GM21528 (cell line): ENCODE results near the gene WDR73.
"Not testable (repeated sequence)": the region's sequence is repeated elsewhere in the genome, so short reads cannot be mapped to it uniquely, and the experiment has no call there.

Source experiments
- ATAC-seq: cut with Tn5 transposase; IDR thresholded peaks from one replicate; pipeline ENCODE4 v1.9.1; 2021; ENCODE audit warnings: mild to moderate bottlenecking, moderate library complexity; ENCODE audit not compliant: unreplicated experiment, low FRiP score

WDR73 gene

DNA sequence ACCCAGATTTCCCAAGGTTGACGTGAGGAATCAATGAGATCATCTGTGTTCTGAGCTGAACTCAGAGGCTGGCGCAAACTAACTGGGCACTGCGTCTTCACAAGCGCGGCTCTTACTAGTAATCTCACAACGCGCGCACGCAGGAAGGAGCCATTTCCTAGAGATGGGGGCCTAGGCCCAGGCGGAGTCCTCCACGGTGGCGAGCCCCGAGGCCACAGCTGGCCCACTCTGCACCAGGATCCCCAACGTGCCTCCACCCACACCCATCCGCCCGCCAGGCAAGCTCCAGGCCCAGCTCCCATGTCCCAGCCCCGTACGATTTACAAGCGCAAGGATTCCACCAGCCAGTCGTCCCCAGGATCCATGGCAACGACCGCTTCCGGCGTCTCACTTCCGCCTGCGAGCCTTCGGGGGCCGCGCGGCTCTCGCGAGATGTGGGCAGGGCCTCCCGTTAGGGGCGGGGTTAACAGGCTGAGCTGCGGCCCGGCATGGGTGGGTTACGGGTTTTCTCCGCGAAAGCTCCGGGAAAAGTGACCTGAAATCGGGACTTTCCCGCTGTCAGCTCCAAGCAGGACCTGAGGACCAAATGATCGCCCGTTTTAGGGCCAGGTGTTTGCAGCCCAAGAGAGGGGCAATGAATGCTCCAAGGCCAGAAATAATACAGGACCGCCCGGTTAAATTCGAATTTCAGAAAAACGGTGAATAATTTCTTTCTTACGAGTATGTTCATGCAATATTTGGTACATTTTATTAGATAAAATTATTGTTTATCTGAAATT, at the start of gene WDR73:
WDR73 (minus strand) TSS at position 374 of the 779 bp plus-strand sequence; CDS start at position 365, 9 bp downstream.
- peak; percentile 91 for ATAC-seq

DNA sequence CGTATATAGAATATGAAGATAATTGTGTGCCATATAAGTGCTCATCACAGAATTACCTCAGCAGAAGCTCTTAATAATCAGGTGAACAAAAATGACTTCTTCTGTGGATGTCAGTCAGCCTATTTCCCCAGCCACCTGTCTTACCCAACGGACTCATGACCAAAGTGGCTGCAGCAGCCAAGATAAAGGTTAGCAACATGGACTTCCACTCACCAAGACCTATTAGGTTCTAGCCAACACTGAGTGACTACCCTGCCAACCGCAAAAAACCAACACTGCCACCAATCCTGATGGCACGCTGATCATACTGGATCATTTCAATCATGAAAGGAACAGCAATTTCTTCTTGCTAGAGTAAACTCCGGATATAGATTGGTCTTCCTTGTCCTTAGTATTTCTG, 49.7 kb upstream of the WDR73 start:
- ATAC-seq, result no peak

DNA sequence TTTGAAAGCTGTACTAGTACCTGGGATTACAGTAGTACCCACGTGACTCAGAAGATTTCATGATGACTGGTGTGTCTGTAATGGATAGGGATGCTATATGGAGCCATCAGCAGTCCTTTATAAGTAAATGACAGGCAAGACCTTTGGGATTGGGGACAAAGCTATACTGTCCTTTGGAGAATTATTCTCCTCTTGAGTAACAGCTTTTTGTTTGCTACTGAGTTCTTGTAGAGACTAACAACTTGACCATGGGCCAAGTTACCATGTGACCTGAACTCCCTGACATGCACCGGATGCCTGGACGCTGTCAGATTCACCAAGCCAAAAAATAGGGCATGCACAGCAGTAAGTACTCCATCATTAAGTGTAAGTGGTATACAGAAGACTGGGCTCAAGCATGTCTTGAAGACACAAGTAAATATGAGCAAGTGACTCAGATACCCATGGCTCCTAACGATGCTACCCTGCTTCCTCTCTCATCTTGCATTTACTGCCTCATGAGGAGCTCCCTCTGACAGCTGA, 48.9 kb upstream of the WDR73 start:
- ATAC-seq, result no peak

DNA sequence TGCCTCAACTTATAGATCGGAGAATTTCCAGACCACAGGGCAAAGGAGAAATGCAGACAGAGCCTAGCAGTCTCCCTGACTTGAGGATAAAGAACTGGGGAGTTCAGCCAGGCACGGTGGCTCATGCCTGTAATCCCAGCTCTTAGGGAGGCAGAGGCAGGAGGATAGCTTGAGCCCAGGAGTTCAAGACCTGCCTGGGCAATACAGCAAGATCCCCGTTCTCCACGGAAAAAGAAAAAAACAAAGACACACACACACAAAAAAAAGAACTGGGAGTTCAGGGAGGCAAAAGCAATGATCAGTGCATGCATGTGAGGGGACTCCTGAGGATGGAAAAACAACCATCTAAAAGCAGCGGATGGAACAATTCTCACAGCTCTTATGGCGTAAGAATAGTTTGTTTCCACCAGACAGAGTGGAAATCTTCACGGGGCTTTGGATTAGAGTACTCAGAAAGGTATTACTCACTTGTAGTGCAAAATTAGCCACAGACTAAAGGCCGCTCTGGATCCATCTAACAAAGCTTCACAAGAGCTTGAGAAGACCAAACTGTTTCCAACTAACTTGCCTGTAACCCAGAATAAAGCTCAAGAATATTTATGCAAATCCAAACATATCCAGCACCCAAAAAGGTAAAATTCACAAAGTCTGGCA, 45.6 kb upstream of the WDR73 start:
- ATAC-seq, result no peak

DNA sequence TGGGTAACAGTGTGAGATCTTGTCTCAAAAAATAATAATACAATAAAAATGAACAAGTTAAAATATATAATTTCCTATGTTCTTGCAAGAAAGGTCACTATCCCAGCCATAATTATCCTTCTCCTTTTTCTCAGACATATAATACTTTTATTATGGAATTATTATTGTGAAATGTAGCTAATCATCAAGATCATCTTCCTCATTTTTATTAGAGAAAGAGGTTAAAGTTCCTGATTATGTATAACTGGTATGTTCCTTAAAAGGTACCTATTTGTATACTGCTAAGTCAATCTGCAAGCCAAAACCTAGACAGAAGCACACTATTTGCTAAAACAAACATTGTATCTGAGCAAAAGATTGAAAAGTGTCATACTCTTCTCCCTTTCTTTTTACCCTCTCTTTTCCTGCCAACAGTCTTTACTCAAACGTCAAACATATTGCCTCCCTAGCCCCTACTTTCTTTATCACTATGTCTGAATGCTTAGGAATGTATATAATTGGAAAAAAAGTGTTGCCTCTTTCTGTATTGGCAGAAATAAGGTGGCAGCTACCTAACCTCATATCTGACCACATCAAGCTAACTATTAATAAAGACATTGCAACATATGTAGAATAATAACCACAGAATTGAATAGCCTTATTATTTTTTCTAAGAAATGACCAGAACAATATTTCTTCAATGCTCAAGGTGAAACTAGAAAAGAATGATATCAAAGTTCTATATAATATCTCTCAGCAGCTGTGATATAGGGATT, 43.3 kb upstream of the WDR73 start:
- ATAC-seq, result no peak

DNA sequence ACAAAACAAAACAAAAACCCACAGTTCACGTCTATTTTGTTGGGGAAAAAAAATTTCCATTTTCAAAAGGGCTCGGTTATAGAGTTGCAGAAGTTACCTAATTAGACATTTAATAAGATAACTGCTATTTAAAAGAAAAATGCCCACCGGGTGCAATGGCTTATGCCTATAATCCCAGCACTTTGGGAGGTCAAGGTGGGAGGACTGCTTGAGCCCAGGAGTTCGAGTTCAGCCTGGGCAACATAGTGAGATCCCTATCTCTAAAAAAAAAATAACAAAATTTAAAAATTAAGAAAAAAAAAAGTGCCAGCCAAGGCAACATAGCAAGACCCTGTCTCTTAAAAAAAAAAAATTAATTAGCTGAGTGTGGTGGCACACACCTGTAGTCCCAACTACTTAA, 42.7 kb upstream of the WDR73 start:
- ATAC-seq, result no peak

DNA sequence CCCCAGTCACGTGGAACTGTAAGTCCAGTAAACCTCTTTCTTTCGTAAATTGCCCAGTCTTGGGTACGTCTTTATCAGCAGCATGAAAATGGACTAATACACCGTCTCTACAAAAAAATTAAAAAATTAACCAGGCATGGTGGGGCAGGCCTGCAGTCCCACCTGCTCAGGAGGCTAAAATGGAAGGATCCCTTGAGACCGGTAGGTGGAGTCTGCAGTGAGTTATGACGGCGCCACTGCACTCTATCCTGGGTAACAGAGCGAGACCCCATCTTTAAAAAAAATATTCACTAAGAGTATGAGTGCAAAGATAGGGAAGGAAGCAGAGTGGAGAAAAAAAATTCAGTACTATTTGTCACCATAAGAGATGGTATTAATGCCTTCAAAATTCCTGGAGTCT, 36.3 kb upstream of the WDR73 start:
- ATAC-seq, result no peak

DNA sequence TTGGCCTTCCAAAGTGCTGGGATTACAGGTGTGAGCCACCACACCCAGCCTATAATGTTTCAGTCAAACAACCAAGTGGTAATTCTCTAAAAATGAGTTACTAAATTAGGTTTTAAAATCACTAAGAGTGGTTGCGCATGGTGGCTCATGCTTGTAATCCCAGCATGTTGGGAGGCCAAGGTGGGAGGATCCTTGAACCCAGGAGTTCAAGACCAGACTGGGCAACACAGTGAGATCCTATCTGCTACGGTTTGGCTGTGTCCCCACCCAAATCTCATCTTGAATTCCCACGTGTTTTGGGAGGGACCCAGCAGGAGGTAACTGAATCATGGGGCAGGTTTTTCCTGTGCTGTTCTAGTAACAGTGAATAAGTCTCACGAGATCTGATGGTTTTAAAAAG, 35.8 kb upstream of the WDR73 start:
- no peak for ATAC-seq

DNA sequence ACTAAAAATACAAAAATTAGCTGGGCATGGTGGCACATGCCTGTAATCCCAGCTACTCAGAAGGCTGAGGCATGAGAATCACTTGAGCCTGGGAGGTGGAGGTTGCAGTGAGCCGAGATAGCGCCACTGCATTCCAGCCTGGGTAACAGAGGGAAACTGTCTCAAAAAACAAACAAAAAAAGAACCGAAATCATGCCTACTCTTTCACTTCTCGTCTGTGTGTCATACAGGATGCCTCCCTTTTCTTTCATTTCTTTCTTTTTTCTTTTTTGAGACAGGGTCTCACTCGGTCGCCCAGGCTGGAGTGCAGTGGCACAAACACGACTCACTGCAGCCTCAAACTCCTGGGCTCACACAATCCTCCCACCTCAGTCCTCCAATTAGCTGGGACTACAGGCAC, 32.4 kb upstream of the WDR73 start:
- not testable (repeated sequence) for ATAC-seq

DNA sequence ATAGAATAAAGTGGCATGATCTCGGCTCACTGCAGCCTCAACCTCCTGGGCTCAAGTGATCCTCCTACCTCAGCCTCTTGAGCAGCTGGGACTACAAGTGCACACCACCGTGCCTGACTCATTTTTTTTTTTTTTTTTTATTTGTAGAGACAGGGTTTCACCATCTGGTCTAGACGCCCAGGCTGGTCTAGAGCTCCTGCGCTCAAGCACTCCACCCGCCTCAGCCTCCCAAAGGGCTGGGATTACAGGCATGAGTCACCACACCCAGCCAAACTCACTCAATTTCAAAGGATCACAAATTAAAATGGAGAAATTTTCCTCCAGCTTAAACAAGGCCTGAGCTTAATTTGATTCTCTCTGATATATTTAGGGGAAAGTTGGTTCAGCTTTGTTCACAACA, 31.2 kb upstream of the WDR73 start:
- no peak for ATAC-seq

DNA sequence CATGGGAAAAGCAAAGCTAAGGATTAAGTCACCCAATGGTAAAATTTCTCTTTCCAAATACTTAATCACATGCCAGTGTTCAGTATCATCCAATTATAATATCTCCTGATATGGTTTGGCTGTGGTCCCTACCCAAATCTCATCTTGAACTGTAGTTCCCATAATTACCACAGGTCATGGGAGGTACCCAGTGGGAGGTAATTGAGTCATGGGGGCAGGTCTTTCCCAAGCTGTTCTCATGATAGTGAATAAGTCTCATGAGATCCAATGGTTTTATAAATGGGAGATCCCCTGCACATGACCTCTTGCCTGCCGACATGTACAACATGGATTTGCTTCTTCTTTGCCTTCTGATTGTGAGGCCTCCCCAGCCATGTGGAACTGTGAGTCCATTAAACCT, 30.0 kb upstream of the WDR73 start:
- no peak for ATAC-seq

DNA sequence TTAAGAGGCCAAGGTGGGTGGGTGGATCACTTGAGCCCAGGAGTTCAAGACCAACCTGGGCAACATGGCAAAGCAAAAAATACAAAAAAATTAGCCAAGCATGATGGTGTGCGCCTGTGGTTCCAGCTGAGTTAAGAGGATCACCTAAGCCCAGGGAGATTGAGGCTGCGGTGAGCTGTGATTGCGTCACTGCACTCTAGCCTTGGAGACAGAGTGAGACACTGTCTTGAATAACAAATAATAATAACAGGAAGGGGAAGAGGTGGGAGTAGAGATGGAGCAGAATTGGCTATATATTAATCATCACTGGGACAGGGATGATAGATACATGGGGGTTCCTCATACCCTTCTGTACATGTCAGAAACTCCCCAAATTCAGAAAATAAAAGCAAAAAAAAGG, 27.7 kb upstream of the WDR73 start:
- no peak for ATAC-seq

DNA sequence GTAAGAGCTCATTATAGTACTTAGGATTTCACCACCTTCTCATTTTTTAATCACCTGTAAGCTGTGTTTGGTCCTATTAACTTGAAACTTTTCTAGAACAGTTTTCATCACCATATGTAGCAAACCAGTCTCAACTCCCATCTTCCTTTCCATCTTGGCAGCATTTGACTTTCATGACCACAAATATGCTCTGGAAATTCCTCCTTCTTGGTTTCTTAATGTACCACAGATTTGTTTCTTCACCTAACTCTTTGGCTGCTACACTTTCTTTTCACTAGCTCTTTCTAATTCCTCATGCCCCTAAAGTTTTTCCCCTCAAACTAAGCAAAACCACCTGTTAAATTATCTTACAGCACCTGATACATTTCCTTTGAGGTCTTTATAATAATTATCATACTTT, 17.1 kb upstream of the WDR73 start:
- no peak for ATAC-seq

DNA sequence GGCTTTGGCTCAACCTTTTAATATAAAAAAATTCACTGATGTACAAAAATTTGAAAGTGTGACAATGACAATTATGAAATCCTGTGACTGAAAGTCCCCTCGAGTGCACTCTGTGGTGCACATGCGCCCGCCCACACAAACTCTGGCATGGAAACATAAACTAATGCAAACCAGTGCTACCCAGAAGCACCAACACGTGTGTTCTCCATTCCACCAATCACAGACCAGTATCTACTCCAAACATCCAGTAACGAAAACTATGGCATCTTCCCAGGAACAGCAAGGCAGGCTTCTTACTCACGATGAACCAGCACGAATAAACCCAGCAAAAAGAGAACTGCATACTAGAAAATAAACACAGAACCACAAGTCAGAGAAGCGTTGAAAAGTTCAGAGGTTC, 15.6 kb upstream of the WDR73 start:
- no peak for ATAC-seq

DNA sequence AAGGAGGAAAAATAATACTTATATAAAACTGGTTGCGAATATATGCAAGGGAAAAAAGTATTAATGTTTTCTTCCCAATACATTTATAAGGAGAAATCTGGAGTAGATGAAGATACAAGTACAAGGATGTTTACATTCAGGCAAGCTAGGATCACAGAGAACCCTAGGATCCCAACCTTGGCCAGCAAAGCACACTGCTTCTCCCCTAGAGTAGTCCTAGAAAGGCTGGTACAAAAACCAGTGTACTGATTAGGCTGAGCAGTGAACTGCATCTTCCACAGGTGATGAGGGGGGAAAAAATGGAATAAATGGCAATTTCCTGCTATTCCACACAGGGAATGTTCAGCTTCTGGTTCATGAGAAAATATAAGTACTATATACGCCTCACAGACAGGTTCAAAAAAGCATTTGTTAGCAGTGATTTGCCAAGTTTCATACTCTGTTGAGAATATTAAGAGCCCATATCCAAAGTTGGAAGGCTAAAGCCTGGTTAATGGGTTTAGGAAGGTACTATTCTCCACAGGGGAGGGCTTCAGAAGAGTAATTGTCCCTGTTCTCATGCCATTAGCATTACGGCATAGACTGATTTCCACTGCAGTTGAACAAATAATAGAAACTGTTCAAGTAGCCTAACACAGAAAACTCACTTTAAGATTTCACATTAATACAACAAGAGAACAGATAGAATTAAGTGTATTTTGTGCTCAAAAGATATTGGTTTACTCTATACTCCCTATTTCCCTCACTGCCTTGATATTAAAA, 14.3 kb upstream of the WDR73 start:
- ATAC-seq, result no peak

DNA sequence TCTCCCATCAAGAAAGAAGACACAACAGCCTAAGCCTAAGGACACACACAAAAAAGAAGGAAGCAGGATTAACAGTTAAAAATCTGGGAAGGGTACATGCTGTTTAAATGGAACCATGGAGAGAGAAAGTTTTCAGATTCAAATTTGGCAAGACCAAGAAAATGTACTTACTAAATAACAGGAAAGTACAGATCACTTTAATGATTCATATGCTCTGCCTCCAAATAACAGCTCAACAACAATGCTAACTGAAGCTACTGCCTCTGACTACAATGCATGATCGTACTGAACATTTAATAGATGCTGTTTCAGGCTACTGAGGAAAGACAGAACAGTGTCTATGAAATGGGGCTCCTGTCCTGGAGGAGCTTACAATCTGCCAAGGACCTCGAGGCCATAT, 12.3 kb upstream of the WDR73 start:
- ATAC-seq, result no peak

DNA sequence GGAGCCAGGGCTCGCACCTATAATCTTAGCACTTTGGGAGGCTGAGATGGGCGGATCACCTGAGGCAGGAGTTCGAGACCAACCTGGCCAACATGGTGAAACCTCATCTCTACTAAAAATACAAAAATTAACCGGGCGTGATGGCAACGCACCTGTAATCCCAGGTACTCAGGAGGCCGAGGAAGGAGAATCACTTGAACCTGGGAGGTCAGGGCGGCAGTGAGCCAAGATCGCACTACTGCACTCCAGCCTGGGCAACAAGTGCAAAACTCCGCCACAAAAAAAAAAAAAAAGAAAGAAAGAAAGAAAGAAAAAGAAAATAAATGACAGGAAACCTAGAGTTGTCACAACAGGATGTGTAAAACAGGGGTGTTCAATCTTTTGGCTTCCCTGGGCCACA, 6.9 kb upstream of the WDR73 start:
- no peak for ATAC-seq

DNA sequence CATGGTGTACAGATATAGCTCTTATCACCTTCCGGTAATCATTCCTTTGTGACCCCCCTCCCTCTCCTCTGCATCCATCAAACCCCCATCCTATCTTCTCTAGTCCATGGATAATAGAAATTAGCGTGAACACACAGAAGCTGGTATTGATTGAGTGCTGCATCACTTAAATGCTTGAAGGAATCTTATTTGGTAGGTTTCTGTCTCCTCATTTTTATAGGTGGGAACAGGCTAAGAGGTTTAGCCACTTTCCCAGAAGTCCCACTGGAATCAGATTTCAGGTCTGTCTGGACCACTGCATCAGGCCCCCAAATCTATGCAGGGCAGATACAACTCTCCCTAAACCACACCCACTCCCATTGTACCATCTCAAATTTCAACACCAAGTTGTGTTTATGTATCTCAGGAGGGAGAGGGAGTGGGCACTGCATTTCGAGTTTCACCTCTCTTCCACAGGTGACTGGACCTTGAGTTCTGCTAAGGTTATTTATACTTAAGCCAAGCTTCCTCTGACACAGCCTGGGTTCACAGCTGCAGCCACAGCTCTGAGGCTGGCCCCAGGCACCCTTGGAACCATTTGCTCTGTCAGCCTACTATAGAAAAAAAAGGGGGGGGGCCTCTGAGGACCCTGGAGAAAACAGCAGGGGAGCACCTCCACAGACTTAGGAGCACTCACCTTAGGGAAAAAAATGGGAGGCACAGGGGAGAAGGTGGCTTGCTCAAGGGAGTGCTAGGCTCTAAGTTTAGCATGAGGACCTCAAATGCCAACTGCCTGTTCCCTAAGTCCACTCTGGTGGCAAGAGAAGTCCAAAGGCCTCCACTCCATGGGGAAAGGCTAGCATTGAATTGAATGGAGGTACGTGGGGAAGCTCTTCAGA, 6.1 kb upstream of the WDR73 start:
- ATAC-seq, result no peak

DNA sequence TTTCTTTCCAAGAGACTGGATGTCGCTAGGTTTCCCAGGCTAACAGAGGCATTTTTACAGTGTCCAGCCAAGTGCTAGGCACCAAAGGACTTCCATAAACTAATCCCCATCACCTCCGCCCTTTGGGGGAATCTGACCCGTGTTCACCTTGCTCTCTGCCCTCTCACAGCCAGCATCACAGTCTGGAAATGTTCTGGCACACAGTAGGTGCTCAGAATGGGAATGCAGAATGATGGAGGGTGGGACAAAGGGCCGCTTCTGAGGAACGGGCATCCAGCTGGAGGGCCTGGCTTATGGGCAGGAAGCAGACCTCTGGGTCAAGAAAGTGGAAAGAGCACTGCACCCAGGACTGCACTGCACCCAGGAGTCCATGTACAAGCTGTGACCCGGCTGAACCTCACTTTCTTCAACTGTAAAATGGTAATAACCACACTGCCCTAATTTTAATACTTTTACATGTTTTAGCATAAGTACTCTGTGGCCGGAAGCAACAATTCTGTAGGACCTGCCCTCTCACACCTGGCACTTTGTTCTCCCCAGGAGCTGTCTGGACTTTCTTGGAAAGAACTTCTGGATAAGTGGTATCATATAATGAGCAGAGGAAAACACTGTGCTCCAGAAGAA, 4.8 kb upstream of the WDR73 start:
- no peak for ATAC-seq
